ENCODE measurements around the gene SSR1.

The SSR1 gene

GRCh38 chr6:7254980-7255835, 57.8 kb downstream of the SSR1 start:
- DNase-seq: peak; percentile 73

- DNase-seq: no peak
These were observed 60.6 kb downstream of the SSR1 start for GRCh38 chr6:7252390-7252789.

- DNase-seq: no peak
These were observed 61.2 kb downstream of the SSR1 start for GRCh38 chr6:7251646-7252260.

GRCh38 chr6:7250812-7251211, 62.2 kb downstream of the SSR1 start:
- DNase-seq: no peak

- DNase-seq: no peak
These were observed 62.9 kb downstream of the SSR1 start for GRCh38 chr6:7249946-7250643.

- no peak for DNase-seq
These were observed 63.6 kb downstream of the SSR1 start for GRCh38 chr6:7249391-7249790.

GRCh38 chr6:7247828-7248227, 65.2 kb downstream of the SSR1 start:
- no peak for DNase-seq

GRCh38 chr6:7247179-7247456, 65.9 kb downstream of the SSR1 start:
- DNase-seq: no peak

GRCh38 chr6:7246401-7247178, 66.4 kb downstream of the SSR1 start:
- no peak for DNase-seq

GRCh38 chr6:7245668-7246393, 67.2 kb downstream of the SSR1 start:
- DNase-seq: no peak

GRCh38 chr6:7243179-7243981, 69.6 kb downstream of the SSR1 start:
- peak; percentile 66 for DNase-seq

GRCh38 chr6:7242835-7243178, 70.2 kb downstream of the SSR1 start:
- DNase-seq: no peak

GRCh38 chr6:7241709-7242645, 71.0 kb downstream of the SSR1 start:
- DNase-seq: no peak

- DNase-seq: no peak
These were observed 71.8 kb downstream of the SSR1 start for GRCh38 chr6:7241160-7241559.

- no peak for DNase-seq
These were observed 72.6 kb downstream of the SSR1 start for GRCh38 chr6:7240351-7240750.

GRCh38 chr6:7239590-7239948, 73.4 kb downstream of the SSR1 start:
- DNase-seq: no peak

GRCh38 chr6:7238900-7239589, 74.0 kb downstream of the SSR1 start:
- DNase-seq: peak; percentile 74

- DNase-seq: no peak
These were observed 74.5 kb downstream of the SSR1 start for GRCh38 chr6:7238526-7238899.

GRCh38 chr6:7237653-7238188, 75.3 kb downstream of the SSR1 start:
- DNase-seq: no peak
